Activated CD8-positive, alpha-beta memory T cell treated with anti-CD3 and anti-CD28 coated beads for 48 hours (primary cell): ENCODE data around the gene PLAC8.
"Not testable (repeated sequence)": the region's sequence is repeated elsewhere in the genome, so short reads cannot be mapped to it uniquely, and the experiment has no call there.

ENCODE experiments used
- DNase-seq, 3 experiments: peaks; one replicate each; pipeline ENCODE4 v3.0.0-alpha.2; 2020; ENCODE audit warnings: low read depth in 2 of 3, low spot score in 2 of 3

The PLAC8 gene

DNA sequence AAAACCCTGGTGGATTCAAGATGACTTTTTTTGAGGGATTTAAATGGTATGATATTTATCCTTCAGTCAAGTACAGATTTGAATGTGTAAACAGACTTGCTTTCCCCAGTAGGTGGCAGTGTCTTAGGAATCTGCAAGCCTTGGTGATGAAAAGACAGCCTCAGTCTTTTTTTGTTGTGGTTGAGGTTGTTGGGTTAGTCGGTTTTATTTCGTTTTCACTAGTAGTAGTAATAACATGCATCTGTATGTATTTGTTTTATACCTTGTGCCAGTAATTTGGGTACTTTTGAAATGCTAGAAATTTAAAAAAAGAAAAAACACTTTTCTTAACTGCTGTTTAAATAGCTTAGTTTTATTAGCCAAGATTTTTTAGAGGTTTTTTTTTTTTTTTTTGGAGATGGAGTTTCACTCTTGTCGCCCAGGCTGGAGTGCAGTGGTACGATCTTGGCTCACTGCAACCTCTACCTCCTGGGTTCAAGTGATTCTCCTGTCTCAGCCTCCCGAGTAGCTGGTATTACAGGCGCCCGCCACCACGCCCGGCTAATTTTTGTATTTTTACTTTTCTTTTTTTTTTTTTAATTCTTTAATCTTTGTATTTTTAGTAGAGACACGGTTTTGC, 40.3 kb downstream of the PLAC8 start:
- peak in 1 of 3 experiments; percentile 10 for DNase-seq

DNA sequence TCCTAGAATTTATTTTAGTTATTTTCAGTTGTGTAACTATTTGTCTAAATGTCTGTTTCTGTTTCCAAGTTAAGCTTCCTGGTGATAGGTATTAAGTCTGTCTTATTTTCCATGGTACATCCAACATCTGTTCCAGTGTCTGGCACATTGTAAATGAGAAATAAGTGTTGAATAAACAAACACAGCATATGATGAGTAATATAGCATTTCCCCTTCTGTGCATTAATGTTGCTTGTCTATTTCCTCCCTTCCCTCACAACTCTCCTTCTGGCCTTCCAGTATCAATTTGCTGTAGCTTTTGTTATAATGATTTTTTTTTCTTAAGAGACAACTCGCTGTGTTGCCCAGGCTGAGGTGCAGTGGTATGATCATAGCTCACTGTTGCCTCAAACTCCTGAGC, 43.4 kb downstream of the PLAC8 start:
- no peak for DNase-seq

DNA sequence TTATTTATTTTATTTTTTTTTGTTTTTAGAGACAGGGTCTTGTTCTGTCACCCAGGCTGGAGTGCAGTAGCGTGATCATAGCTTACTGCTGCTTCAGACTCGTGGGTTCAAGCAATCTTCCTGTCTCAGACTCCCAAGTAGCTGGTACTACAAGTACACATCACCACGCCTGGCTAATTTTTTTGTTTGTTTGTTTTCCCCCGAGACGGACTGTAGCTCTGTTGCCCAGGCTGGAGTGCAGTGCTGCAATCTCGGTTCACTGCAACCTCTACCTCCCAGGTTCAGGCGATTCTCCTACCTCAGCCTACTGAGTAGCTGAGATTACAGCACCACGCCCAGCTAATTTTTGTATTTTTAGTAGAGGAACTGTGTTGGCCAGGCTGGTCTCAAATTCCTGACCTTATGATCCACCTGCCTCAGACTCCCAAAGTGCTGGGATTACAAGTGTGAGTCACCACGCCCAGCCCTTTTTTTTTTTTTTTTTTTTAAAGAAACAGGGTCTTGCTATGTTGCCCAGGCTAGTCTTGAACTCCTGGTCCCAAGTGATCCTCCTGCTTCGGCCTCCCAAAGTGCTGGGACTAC, 47.4 kb downstream of the PLAC8 start:
- DNase-seq: no peak

DNA sequence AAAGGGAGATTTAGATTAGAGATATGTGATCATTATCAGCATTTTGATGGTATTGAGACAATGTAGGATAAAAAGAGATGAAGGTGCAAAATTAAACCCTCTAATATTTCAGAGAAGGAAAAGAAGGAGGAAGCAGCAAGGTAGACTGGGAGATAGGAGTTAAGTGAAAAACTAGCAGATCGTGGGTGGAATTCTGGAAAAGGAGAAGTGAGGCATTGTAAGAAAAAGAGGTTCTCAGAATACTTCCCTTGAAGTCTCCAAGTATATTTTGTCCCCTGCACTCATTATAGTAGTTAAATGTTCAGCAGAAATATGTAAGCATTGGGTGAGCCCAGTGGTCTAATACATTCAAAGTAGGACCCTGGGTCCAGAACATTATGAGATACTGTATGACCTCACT, 49.3 kb downstream of the PLAC8 start:
- no peak for DNase-seq

DNA sequence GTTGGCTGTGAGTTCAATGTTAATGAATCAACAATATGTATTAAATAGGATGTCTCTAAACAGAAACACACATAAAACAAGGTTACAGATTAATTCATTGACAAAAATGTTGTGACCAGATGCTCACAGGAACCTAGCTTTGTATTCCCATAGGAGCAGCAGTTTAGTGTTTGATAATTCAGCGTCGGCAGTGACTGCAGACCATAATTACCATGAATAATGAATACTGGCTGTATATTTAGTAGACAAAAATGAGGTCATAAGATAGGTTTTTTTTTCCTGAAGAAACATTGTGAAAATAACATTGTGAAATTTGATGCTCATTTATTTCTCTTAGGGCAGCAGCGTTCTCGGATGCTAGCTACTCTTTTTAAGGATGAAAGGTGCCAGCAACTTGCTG, 51.8 kb downstream of the PLAC8 start:
- DNase-seq: no peak

DNA sequence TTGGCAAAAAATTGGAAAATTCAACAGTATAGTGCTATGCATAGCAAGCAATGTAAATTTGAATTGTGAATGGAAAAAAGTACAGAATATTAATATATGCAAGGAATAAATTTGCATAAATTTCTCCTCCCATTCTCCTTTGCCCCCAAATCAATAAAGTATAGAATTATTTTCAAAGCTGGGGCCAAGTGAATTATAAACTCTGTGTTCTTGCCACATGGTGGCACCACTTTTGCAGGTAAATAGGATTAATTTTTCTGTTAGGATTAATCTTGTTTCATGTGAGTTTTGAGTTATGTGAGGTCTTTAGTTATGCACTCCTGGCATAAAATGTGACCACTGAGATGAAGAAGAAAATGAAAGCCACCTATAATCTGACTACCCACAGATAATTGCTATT, 59.6 kb downstream of the PLAC8 start:
- DNase-seq: no peak

DNA sequence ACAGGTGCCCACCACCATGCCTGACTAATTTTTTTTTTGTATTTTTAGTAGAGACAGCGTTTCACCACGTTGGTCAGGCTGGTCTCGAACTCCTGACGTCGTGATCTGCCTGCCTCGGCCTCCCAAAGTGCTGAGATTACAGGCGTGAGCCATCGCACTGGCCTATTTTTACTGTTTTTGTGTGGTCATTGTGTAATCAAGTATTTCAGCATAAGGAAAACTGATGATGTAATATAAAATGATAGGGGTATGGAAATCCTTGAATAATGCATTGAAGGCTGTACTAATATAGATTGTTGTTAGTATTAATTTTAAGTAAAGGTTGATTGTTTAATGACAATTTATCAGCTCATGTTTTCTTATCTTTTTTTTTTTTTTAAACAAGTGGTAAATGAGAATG, 65.7 kb downstream of the PLAC8 start:
- not testable (repeated sequence) for DNase-seq

DNA sequence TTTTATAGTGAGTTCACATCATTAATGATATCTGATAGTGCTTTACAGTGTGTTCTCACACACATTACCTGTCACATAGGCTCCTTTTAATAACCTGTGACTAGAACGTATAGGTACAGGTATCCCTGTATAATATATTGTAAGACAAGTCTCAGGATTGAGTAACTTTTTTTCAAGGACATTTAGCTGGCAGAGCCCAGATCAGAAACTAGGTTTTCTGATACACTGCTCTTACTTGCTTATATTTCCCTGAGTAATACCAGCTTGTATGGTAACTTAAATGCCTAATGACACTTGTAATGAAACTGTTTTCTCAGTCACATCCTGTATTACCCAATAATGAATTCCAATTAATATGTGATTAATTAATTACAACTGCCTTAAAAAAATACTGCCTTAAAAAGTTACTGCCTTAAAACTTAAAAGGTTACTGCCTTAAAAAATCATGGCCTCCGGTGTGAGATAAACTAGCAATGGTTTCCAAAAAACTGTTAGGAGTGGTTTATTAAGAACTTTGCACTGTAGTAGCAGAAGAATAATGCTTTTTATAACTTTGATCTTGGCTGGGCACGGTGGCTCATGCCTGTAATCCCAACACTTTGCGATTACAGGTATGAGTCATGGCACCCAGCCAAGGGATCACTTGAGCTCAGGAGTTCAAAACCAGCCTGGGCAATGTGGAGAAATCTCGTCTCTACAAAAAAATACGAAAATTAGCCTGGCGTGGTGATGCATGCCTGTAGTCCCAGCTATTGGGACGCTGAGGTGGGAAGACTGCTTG, 67.6 kb downstream of the PLAC8 start:
- DNase-seq: no peak

DNA sequence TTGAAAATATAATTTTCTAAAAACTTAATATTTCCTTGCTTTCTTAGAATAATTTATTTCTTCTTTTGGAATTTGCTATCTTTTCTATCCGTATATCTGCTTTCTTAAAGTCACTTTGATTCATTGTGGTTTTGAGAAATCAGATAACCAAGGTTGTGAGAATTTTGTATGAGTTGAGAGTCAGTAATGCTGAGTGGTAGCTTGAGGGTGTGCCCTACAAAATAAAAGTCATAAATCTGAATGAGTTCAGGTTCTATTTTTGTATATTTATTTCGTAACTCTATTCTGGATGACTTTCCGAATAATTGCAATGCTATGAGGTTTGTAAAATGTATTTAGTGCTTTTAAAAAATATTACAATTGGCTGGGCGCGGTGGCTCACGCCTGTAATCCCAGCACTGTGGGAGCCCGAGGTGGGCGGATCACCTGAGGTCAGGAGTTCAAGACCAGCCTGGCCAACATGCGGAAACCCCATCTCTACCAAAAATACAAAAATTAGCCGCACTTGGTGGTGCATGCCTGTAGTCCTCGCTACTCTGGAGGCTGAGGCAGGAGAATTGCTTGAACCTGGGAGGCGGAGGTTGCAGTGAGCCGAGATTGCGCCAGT, 70.6 kb downstream of the PLAC8 start:
- no peak for DNase-seq

DNA sequence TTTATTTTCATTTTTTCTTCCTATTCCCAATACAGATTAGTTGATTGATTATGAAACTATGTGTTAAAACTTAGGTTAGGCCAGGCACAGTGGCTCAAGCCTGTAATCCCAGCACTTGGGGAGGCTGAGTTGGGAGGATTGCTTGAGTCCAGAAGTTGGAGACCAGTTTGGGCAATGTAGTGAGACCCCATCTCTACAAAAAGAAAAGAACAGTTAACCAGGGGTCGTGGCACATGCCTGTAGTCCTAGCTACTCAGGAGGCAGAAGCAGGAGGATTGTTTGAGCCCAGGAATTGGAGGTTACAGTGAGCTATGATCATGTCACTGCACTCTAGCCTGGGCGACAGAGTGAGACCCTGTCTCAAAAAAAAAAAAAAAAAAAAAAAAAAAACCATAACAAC, 71.4 kb downstream of the PLAC8 start:
- DNase-seq: not testable (repeated sequence)

DNA sequence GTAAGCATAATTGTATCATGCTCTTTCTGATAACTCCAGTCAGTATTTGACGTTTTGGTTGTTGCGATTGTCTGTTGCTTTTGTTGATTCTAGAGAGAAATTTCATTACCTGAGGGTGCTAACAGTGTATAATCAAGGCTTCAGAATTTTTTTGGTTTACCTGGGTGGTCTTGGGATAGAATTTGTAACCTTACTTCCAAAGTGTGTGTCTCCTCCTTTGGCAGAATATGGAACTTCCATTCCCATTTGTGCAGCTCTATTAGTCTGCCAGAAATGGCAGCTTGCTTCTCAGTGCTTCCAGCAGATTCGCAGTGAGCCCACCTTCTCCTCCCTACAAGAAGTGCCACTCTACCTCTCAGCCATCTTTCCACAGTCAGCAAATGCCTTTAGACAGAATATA, 74.3 kb downstream of the PLAC8 start:
- no peak for DNase-seq
